KBM-7 (cell line): ENCODE data around the gene EXTL1.

ENCODE experiments used
- DNase-seq: peaks from one replicate; pipeline ENCODE4 v3.0.0-alpha.2; 2015
- in situ Hi-C: fragments of 300-500 bp; cut with MboI; formaldehyde crosslinking; loops from 2 replicates; pipeline ENCODE4 v1.14.3; 2020; ENCODE audit warnings: low sequenced_read_pairs, low pct_unique_long_range_greater_than_20kb, mixed read lengths

EXTL1 gene

GRCh38 chr1:26055041-26055440 is 33.5 kb downstream of the EXTL1 start:
- in situ Hi-C loops: no loop called here

DNA sequence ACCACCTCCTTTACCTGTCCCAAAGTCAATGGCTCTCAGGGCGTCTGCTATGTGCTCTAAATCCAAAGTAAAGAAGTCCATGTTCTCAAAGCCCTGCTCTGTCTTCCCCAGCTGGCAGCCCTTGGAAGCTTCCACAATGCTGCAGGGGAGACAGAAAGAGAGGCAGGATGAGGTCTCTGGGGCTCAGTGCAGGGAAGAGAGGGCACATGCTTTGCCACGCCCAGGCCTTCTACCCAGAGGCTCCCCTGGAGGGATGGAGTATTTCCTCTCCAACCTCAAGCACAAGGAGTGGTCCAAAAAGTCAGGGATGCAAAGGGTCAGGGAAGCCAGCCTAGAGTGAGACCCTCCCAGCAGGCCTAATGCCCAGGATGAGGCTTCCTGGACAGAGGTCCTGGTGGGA is 35.6 kb downstream of the EXTL1 start:
- in situ Hi-C loops: no loop called here

More at GRCh38 chr1:26055041-26055440, 33.5 kb downstream of the EXTL1 start:
- DNase-seq: no peak

GRCh38 chr1:26058052-26058595 is 36.5 kb downstream of the EXTL1 start:
- DNase-seq: no peak
- in situ Hi-C loops: no loop called here

More for the DNA sequence above, 35.6 kb downstream of the EXTL1 start:
- DNase-seq: no peak

DNA sequence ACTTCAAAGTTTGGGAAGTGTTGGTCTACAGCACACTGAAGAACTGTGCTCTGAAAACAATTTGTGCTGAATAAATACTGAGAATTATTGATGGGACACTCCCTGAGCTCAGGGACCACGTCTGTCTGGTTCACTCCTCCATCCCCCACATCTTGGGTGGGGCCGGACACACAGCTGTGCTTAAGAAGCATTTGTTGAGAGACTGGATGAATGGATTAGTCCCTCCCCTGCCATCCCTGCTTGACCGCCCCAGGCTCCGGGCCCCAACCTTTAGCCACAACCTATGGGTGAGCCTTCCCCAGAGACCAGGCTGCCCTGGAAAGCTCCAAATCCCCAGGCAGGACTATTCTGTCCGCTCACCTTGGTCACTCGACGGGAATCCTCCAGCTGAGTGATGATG is 38.3 kb downstream of the EXTL1 start:
- no peak for DNase-seq
- in situ Hi-C loops: no loop called here

GRCh38 chr1:26060832-26061574 is 39.4 kb downstream of the EXTL1 start:
- in situ Hi-C loops: no loop called here
- no peak for DNase-seq

GRCh38 chr1:26064553-26064952 is 43.0 kb downstream of the EXTL1 start:
- in situ Hi-C loops: no loop called here
- DNase-seq: no peak

DNA sequence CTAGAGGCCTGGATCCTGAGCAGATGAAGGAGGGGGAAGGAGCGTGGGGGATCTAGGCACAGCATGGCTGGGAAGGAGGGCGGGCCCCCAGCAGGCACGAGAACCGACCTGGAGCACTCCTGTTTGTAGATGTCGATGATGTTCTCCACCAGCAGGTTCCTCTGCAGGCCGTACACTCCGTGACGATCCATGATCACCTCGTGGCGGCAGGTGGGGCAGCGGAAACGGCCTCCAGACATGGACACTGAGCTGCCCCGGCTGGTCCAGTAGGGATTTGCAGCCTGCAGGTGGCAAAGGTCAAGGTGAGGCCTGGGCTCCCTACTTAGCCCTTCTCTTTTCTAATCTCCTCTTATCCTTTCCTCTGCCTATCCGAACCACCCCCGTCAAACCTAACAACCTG is 44.6 kb downstream of the EXTL1 start:
- in situ Hi-C loops: no loop called here
- DNase-seq: no peak

DNA sequence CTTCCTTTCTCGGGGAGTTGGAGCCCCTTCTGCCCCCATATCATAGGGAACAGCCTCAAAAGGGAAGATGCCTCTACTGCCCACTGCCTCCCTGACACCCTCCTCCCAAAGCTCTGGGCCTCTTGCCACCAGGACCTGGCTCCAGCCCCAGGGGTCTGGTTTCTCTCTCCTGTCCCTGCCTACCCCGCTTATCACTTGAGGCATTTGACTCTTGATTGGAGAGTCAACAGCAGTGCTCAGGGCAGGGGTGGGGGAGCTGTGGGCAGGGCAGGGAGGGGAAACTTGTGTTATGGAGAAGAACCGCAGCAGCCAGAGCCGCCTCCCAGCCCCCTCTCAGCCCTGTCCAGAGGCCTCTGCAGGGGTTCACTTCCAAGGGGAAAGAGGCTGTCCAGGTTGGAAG is 45.3 kb downstream of the EXTL1 start:
- in situ Hi-C loops: no loop called here
- DNase-seq: no peak

DNA sequence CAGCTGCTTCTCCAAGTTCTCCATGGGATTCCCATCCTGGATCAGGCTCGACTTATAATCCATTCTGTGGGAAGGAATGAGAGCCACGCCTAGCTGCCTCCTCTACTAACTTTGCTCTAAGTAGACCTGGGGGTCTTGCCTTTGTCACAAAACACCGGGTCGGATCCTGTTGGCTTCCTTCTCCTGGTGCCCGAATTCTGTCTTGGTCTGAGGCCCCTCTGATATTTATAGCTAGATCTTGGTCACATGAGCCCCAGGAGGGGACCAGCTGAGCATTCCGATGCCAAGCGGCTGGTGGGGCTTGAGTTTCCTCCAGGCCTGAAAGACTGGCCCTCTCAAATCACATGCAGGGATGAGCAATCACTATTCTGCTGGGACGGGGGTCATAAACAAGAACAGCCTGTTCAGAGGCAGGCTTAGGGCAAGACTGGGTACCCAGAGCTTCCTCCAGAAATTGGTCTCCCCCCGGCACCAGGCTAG is 45.9 kb downstream of the EXTL1 start, which contains the start of gene TRIM63:
TRIM63 (minus strand) TSS at position 199 of the 480 bp plus-strand sequence; CDS start at position 63, 136 bp downstream.
- no peak for DNase-seq
- in situ Hi-C loops: no loop called here

DNA sequence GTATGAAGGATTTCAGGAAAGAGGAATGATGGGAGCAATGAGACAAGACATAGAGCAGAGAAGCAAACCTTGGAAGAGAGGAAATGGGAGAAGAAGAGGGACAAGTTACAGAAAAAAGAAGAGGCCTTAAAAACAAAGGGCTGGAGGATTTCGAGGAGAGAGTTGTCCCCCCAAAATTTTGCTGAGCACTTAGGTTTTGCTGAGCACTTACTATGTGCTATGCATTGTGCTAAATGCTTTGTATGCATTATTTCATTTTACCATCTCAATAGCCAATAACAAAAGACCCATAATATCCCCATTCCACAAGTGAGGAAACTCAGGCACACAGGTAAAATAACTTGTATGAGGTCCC is 48.3 kb downstream of the EXTL1 start:
- DNase-seq: no peak
- in situ Hi-C loops: no loop called here

DNA sequence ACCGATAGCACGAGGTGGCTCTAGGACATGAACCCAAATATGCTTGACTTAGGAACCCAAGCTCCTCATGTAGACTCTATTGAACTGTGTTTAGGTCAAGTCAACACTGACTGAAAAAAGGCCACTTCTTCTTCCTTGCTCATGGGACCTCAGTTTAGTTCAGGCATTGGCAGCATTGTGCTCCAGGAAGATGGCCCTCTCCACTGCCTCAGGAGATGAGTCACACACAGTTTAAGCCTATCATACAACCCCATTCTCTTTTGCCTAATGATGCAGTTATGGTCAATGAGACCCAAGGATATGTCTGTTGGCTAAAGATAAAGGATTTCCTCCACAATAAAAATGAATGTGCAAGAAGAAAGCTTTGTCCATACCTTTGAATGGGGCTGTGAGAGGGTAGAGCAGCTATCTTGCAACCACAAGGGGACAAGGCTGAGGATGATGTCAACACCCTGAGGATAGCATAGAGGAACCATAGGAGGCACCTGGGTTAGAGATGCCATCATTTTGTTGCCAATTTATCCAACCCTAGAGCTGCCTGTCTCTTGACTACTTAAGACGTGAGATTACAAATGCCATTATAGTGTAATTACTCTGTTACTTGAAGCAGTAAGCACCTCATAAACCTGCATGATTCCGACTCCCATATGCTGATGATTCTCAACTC is 48.9 kb downstream of the EXTL1 start:
- in situ Hi-C loops: no loop called here
- peak; percentile 10 for DNase-seq

DNA sequence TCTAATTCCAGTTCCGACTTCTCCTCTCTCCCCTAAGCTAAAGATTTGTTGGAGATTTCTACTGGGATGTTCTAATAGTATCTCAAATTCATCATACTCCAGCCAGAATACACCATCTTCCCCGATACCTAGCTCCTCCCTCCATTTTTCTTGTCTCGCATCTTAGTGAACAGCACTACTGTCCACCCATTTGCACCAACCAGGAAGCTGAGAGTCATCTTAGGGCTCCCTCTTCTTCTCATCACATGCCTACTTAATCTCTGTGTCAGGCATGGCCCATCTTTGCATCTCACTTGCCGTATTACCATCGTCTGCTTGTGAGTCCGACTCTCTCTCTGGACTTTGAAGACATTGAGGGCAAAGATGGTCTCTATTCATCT is 49.4 kb downstream of the EXTL1 start:
- DNase-seq: no peak
- in situ Hi-C loops: no loop called here

- DNase-seq: no peak
- in situ Hi-C loops: no loop called here
Measured at GRCh38 chr1:26072305-26072704, 50.7 kb downstream of the EXTL1 start.

- no peak for DNase-seq
- in situ Hi-C loops: no loop called here
Measured at GRCh38 chr1:26075421-26076144, 54.0 kb downstream of the EXTL1 start.

GRCh38 chr1:26077524-26077923 is 55.9 kb downstream of the EXTL1 start:
- DNase-seq: no peak
- in situ Hi-C loops: no loop called here

DNA sequence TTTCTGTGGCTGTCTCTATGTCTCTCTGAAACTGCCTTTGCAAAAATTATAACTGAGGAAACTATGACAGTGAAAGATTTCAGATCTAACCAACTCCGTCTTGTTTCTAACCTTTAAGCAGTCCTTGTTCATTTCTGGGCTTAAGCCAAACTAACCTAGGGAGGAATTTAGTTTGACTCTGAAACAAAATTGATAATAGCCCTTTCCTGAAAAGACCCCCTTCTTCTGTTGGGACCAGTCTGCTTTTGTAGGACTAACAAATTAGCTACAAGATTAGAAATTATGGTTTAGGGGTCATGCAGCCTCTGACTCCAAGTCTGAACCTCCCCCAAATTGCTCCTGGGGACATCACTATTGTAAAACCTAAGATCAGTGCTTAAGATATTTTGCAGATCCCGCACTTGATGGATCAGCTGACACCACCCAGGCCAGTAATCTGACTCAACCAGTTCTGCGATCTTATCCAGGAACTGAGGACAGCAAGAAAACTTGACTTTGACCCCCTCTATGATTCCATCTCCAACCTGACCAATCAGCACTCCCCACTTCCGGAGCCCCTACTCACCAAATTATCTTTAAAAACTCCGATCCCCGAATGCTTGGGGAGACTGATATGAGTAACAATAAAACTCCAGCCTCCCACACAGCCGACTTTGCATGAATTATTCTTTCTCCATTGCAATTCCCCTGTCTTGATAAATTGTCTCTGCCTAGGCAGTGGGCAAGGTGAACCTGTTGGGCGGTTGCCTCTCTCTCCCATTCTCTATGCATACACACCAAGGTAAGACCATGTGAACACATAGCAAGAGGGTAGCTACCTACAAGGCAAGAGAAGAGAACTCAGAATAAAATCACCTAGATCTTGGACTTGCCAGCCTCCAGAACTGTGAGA is 57.0 kb downstream of the EXTL1 start:
- no peak for DNase-seq
- in situ Hi-C loops: no loop called here

DNA sequence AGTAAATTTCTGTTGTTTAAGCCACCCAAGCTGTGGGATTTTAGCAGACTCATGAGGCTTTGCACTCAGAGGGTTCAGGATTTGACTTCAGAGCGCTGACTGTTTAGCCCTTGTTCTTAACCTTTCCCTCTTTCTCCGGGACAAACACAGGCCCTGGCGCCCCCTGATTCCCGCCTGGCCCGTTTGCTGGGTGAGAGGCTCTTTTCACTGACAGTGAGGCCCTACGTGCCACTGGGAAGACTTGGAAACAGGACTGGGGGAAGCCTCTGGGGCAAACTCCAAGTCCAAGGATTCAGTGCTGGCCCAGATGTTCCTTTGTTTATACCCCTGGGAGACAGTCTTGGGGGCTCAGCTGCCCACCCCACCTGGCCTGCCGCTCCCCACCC is 57.6 kb downstream of the EXTL1 start:
- DNase-seq: no peak
- in situ Hi-C loops: no loop called here

GRCh38 chr1:26079960-26080814 is 58.6 kb downstream of the EXTL1 start:
- in situ Hi-C loops: no loop called here
- DNase-seq: no peak
